ENCODE measurements around the gene CCDC97. TPM values are rescaled to one million over a fixed set of nuclear protein-coding genes. Genes with fewer than 3 reads are reported as not detected.

Gene CCDC97
- total RNA-seq, 1 experiment from 2014 or later: 18.3 TPM

GRCh38 chr19:41327576-41328156 lies 17.7 kb downstream of the CCDC97 start:
- Histone ChIP-seq H2AFZ (ENCODE audit: low read length) (peak overlapping the region; percentile 40), H3K27me3 (ENCODE audit: low read length) (no peaks in the 10 kb centered on the region), H3K4me1 (ENCODE audit: insufficient read depth, low read length) (peaks cover 63% of the 10 kb centered on the region), H3K9ac (ENCODE audit: low read length) (peak overlapping the region; percentile 57), H3K4me3 (ENCODE audit: low read length) (peak overlapping the region; percentile 16; the same call in 1 of the 2 replicates), H3F3A (ENCODE audit: low read length, unreplicated experiment) (peaks cover 7% of the 10 kb centered on the region), H3K4me2 (ENCODE audit: low read length) (peak overlapping the region; percentile 64), H3K36me3 (ENCODE audit: low read depth, low read length) (no peaks in the 10 kb centered on the region), H4K20me1 (ENCODE audit: low read length) (no peaks in the 10 kb centered on the region), H3K27ac (ENCODE audit: low read length) (peak overlapping the region; percentile 97), H3K9me3 (ENCODE audit: low read length) (no peaks in the 10 kb centered on the region), H3K79me2 (ENCODE audit: low read length) (peaks cover 6% of the 10 kb centered on the region), H3K9me2 (replicated peaks; ENCODE audit: low read length) (no peaks in the 10 kb centered on the region)
- CTCF ChIA-PET: no interaction called here
- POLR2A ChIA-PET (ENCODE audit: unreplicated experiment): no interaction called here
- BruUV-seq (replicated peaks): no TSS peak
- peak; percentile 81 for DNase-seq
- intact Hi-C loops (cut with micrococcal nuclease): loop anchor here (2.0 kb wide), 1 partner anchor 23 kb away; no protein-coding TSS in a partner anchor
- ATAC-seq: peak; percentile 48
- TF ChIP-seq, protein P1, sequence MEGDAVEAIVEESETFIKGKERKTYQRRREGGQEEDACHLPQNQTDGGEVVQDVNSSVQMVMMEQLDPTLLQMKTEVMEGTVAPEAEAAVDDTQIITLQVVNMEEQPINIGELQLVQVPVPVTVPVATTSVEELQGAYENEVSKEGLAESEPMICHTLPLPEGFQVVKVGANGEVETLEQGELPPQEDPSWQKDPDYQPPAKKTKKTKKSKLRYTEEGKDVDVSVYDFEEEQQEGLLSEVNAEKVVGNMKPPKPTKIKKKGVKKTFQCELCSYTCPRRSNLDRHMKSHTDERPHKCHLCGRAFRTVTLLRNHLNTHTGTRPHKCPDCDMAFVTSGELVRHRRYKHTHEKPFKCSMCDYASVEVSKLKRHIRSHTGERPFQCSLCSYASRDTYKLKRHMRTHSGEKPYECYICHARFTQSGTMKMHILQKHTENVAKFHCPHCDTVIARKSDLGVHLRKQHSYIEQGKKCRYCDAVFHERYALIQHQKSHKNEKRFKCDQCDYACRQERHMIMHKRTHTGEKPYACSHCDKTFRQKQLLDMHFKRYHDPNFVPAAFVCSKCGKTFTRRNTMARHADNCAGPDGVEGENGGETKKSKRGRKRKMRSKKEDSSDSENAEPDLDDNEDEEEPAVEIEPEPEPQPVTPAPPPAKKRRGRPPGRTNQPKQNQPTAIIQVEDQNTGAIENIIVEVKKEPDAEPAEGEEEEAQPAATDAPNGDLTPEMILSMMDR (conservative IDR thresholded peaks at IDR 0.05; ENCODE audit: low read depth, low read length): no peak
- TF ChIP-seq EZH2 (IDR thresholded peaks at IDR 0.05; ENCODE audit: low read length, unreplicated experiment) (no peak), EZH2phosphoT487 (IDR thresholded peaks at IDR 0.05; ENCODE audit: borderline replicate concordance, low read length) (0 out of 2 replicates have a peak, but pooled peaks have one; percentile 64)

GRCh38 chr19:41328157-41328841 lies 18.3 kb downstream of the CCDC97 start:
- no peaks in the 10 kb centered on the region for H3K9me2 ChIP-seq (replicated peaks; ENCODE audit: low read length)
- no peaks in the 10 kb centered on the region for H3K27me3 ChIP-seq (ENCODE audit: low read length)
- ChIA-PET POLR2A (ENCODE audit: unreplicated experiment) (no interaction called here), CTCF (no interaction called here)
- H3K4me2 ChIP-seq (ENCODE audit: low read length): peak overlapping the region; percentile 64
- H3K27ac ChIP-seq (ENCODE audit: low read length): peak overlapping the region; percentile 97
- H3K4me1 ChIP-seq (ENCODE audit: insufficient read depth, low read length): peaks cover 57% of the 10 kb centered on the region
- no peak for TF ChIP-seq EZH2 (IDR thresholded peaks at IDR 0.05; ENCODE audit: low read length, unreplicated experiment)
- H3K9ac ChIP-seq (ENCODE audit: low read length): 0 out of 2 replicates have a peak overlapping the region, but pooled peaks have one; percentile 57
- H3F3A ChIP-seq (ENCODE audit: low read length, unreplicated experiment): peaks cover 7% of the 10 kb centered on the region
- H3K4me3 ChIP-seq (ENCODE audit: low read length): no peak overlapping the region
- ATAC-seq: peak; percentile 2; the same call in 1 of the 2 replicates
- no peaks in the 10 kb centered on the region for H3K9me3 ChIP-seq (ENCODE audit: low read length)
- BruUV-seq (replicated peaks): no TSS peak
- H3K36me3 ChIP-seq (ENCODE audit: low read depth, low read length): no peaks in the 10 kb centered on the region
- H4K20me1 ChIP-seq (ENCODE audit: low read length): no peaks in the 10 kb centered on the region
- peaks cover 6% of the 10 kb centered on the region for H3K79me2 ChIP-seq (ENCODE audit: low read length)
- no peak overlapping the region; the same call in 1 of the 2 replicates for H2AFZ ChIP-seq (ENCODE audit: low read length)
- no peak for DNase-seq
- intact Hi-C loops (cut with micrococcal nuclease): no loop called here

DNA sequence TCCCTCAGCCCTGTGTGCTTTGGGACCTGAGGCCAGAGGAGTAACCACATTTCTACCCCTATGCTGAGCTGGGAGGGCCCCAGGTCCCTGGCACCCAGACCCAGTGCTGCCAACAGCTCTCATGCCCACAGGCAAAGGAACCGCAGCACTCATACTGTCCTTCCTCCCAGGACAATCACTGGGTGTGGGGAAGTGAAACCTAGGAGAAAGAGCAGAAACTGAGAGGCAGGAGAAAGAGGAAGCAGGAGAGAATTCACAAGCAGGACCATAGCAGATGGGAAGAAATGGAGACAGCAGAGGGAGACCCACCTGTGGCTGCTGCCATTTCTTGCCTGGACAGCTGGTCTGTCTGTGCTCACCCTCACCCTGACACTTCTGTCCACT lies 18.9 kb downstream of the CCDC97 start:
- Histone ChIP-seq H3K27ac (ENCODE audit: low read length) (peak overlapping the region; percentile 97), H3K79me2 (ENCODE audit: low read length) (peaks cover 6% of the 10 kb centered on the region), H3K4me1 (ENCODE audit: insufficient read depth, low read length) (peaks cover 52% of the 10 kb centered on the region), H3K4me3 (ENCODE audit: low read length) (no peak overlapping the region), H4K20me1 (ENCODE audit: low read length) (no peaks in the 10 kb centered on the region), H3K36me3 (ENCODE audit: low read depth, low read length) (no peaks in the 10 kb centered on the region), H3K9me2 (replicated peaks; ENCODE audit: low read length) (no peaks in the 10 kb centered on the region), H3K27me3 (ENCODE audit: low read length) (no peaks in the 10 kb centered on the region), H3K9me3 (ENCODE audit: low read length) (no peaks in the 10 kb centered on the region), H2AFZ (ENCODE audit: low read length) (no peak overlapping the region), H3F3A (ENCODE audit: low read length, unreplicated experiment) (peaks cover 7% of the 10 kb centered on the region), H3K9ac (ENCODE audit: low read length) (no peak overlapping the region), H3K4me2 (ENCODE audit: low read length) (no peak overlapping the region)
- intact Hi-C loops (cut with micrococcal nuclease): no loop called here
- TF ChIP-seq EZH2phosphoT487 (IDR thresholded peaks at IDR 0.05; ENCODE audit: borderline replicate concordance, low read length): no peak
- TF ChIP-seq, protein P1 (conservative IDR thresholded peaks at IDR 0.05; ENCODE audit: low read depth, low read length): no peak
- no peak for TF ChIP-seq EZH2 (IDR thresholded peaks at IDR 0.05; ENCODE audit: low read length, unreplicated experiment)
- ChIA-PET CTCF (no interaction called here), POLR2A (ENCODE audit: unreplicated experiment) (no interaction called here)
- ATAC-seq (no peak), DNase-seq (no peak)
- BruUV-seq (replicated peaks): no TSS peak

Data from PC-3 (cell line).